SU-DHL-6 (cell line): Measurements from ENCODE around the gene CDH23.

Source experiments
- CTCF ChIP-seq: fragments of 200-600 bp; sonication (generic); IDR thresholded peaks from one replicate; pipeline ENCODE4 v1.5.1; 2017; ENCODE audit warnings: antibody characterized with exemption, mild to moderate bottlenecking, low read length, moderate library complexity; ENCODE audit not compliant: insufficient read depth, poor library complexity, severe bottlenecking
- EZH2phosphoT487 ChIP-seq: fragments of 200-600 bp; sonication (generic), shearing (Covaris generic); conservative IDR thresholded peaks from 2 replicates; pipeline ENCODE4 v1.6.1; 2018; ENCODE audit warnings: mild to moderate bottlenecking, antibody characterized with exemption, low read length, moderate library complexity, mixed read lengths

- TF ChIP-seq CTCF (no peak), EZH2phosphoT487 (no peak)
These were observed 11.9 kb downstream of the CDH23 start for GRCh38 chr10:71408436-71409225.
